LNCAP (cell line): ENCODE data around the gene MINDY4.

Source experiments
- CTCF ChIP-seq: fragments of 450-650 bp; IDR thresholded peaks from 2 replicates; pipeline ENCODE4 v1.5.1; 2017; ENCODE audit warnings: mild to moderate bottlenecking

Gene MINDY4

DNA sequence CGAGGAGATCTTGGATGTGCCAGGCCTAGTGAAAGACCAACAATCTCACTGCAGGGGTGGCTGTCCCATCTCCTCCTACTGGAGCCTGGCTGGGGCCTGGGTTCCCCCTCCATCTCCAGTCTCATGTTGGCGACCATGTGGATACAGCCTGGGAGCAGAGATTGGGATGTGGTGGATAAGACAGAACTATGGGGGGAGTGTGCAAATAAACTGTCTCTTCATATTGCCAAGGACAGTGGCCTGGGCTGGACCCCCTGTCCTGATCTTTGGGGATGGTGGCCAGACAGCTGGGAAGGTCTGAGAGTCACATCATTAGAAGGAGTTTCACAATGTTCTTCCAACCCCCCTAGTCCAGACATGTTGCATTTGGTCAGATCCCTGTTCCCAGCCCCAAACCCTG, 5.8 kb upstream of the MINDY4 start:
- TF ChIP-seq CTCF = no peak

DNA sequence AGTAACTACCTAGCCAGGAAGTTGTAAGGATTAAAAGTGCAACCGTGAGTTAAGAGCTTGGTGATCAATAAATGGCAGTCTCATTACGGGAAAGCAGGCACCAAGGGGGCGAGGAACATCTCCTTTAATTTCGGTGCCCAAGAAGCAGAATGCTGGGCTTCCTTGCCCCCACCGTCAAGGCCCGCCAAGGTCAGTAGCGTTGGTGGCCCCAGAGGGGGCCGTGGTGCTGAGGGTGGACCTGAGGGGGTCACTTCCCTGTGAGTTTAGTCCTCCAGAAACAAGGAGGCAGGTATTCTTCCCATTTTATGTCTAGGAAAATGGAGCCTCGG, 408 bp upstream of the MINDY4 start:
- TF ChIP-seq CTCF = no peak

GRCh38 chr7:30771880-30772425, 736 bp downstream of the MINDY4 start:
- TF ChIP-seq CTCF = no peak

DNA sequence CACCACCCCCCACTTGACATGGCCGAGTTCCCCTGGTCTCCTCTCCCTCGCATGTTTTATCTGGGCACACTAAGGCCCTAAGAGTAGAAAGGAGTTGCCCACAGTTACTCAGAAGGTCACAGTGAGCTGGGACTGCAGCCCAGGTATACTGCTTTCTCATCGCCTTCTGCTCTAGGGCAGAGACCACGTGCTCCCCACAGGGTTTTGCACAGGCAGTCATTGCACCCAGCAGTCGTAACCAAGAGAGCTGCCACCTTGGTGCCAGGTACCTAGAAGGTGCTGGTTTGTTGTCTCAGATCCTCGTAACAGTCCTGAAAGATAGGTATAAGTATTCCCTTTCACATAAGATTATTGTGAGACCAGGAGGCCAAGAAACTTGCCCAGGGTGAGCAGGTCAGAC, 1.8 kb downstream of the MINDY4 start:
- no peak for TF ChIP-seq CTCF

DNA sequence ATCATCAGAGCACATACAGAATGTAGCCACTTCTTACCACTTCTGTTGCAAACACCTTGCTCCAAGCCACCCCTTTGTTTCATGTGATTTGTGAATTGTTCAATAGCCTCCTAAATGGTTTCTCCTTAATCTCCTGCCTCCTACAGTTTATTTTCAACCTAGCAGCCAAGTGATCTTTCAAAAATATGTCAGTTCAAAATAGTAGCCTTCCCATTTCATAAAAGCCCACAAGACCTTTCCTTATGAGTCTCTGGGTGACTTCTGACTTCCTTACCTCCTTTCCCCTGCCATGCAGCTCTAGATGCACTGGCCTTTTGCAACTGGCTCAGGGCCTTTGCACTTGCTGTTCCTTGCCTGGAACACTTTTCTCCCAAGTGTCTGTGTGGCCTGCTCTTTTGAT, 4.8 kb downstream of the MINDY4 start:
- no peak for TF ChIP-seq CTCF

DNA sequence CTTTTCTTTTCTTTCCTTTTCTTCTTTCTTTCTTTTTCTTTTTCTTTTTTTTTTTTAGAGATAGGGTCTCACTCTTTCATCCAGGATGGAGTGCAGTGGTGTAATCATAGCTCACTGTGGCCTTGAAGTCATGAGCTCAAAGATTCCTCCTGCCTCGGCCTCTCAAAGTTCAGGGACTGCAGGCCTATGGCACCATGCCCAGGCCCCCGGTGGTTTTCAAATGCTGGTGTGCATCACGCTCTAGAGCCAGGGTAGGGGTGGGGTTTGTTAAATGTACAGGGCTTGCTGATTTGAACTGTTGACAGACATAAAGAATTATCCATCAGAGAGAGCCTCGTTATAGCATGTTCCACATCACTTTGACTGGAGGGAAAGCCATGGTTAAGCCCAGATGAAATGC, 5.8 kb downstream of the MINDY4 start:
- TF ChIP-seq CTCF = no peak

GRCh38 chr7:30778255-30779025, 7.2 kb downstream of the MINDY4 start:
- no peak for TF ChIP-seq CTCF

- no peak for TF ChIP-seq CTCF
Measured at GRCh38 chr7:30779574-30779973, 8.4 kb downstream of the MINDY4 start.
